A549 (cell line): Measurements from ENCODE around the gene KANSL1.

ENCODE experiments used
- BHLHE40 ChIP-seq: IDR thresholded peaks from 2 replicates; pipeline ENCODE4 v1.6.1; 2012; ENCODE audit warnings: low read depth, low read length, inconsistent platforms
- EHMT2 ChIP-seq: fragments of 200-600 bp; sonication (generic); IDR thresholded peaks from 2 replicates; pipeline ENCODE4 v1.6.1; 2016; ENCODE audit warnings: antibody characterized with exemption, low read depth, mild to moderate bottlenecking, moderate library complexity
- HDAC2 ChIP-seq: fragments of 200-600 bp; sonication (generic); IDR thresholded peaks from 2 replicates; pipeline ENCODE4 v1.6.1; 2016
- HOXA7 ChIP-seq: fragments of 250-450 bp; sonication (Bioruptor Pico); IDR thresholded peaks from 2 replicates; pipeline ENCODE4 v1.5.0; 2020; ENCODE audit warnings: mild to moderate bottlenecking, moderate library complexity
- JUNB ChIP-seq: fragments of >200 bp; sonication (Bioruptor Twin); formaldehyde crosslinking; IDR thresholded peaks from 2 replicates; pipeline ENCODE4 v1.6.1; 2016
- MAFK ChIP-seq: fragments of 450-650 bp; IDR thresholded peaks from 2 replicates; pipeline ENCODE4 v1.6.1; 2014; ENCODE audit not compliant: partially characterized antibody
- RAD21 ChIP-seq, 2 experiments: fragments of >200 bp in 1 of 2; sonication (Bioruptor Twin) in 1 of 2; formaldehyde crosslinking in 1 of 2; IDR thresholded peaks in 1 of 2; conservative IDR thresholded peaks in 1 of 2; 2 replicates in 1 of 2; 3 replicates in 1 of 2; pipeline ENCODE4 v1.6.1; 2012 to 2018; ENCODE audit warnings: inconsistent platforms in 1 of 2
- TF ChIP-seq, protein P1 (sequence below): fragments of >200 bp; sonication (Bioruptor Twin); formaldehyde crosslinking; IDR thresholded peaks from 3 replicates; pipeline ENCODE4 v1.5.1; 2016

DNA sequence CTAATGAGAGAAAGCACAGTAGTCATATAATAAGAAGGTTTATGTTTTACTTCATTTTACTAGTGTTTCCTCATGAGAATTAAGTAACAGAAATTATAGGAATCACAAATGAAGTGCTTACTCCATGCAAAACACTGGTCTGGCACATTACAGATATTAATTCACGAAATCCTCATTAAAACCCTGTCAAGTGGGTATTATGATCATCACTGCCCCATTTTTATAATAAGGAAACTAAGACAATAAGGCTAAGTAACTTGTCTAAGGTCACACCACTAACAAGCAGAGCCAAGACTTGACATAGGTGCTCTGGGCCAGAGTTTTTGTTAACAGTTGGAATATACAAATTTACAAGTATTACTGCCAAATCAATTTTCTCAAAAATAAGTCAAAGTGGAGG, 83.0 kb downstream of the KANSL1 start:
- TF ChIP-seq, protein P1, sequence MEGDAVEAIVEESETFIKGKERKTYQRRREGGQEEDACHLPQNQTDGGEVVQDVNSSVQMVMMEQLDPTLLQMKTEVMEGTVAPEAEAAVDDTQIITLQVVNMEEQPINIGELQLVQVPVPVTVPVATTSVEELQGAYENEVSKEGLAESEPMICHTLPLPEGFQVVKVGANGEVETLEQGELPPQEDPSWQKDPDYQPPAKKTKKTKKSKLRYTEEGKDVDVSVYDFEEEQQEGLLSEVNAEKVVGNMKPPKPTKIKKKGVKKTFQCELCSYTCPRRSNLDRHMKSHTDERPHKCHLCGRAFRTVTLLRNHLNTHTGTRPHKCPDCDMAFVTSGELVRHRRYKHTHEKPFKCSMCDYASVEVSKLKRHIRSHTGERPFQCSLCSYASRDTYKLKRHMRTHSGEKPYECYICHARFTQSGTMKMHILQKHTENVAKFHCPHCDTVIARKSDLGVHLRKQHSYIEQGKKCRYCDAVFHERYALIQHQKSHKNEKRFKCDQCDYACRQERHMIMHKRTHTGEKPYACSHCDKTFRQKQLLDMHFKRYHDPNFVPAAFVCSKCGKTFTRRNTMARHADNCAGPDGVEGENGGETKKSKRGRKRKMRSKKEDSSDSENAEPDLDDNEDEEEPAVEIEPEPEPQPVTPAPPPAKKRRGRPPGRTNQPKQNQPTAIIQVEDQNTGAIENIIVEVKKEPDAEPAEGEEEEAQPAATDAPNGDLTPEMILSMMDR, result no peak
- TF ChIP-seq HOXA7 (CRISPR knock-in tag) (no peak), MAFK (no peak), HDAC2 (no peak), RAD21 (conservative IDR thresholded peaks at IDR 0.05 in 1 of 2, IDR thresholded peaks at IDR 0.05 in 1 of 2) (no peak), EHMT2 (no peak), JUNB (no peak), BHLHE40 (no peak)
